GM13977 (cell line): ENCODE results near the gene TSPAN7.

Experiments
- DNase-seq: peaks from one replicate; pipeline ENCODE4 v3.0.0; 2012; ENCODE audit warnings: low spot score
- in situ Hi-C: fragments of 300-500 bp; cut with MboI; formaldehyde crosslinking; loops from one replicate; pipeline ENCODE4 v1.12.0; 2022; ENCODE audit warnings: low sequenced_read_pairs, low pct_unique_long_range_greater_than_20kb, mixed read lengths, inconsistent platforms; ENCODE audit not compliant: unreplicated experiment
- TF ChIP-seq, protein P1 (sequence below): IDR thresholded peaks from 2 replicates; pipeline ENCODE4 v1.5.1; 2012; ENCODE audit warnings: mild to moderate bottlenecking, control low read depth; ENCODE audit not compliant: insufficient read depth; ENCODE audit errors: extremely low read depth, missing control alignments

TSPAN7 gene

DNA sequence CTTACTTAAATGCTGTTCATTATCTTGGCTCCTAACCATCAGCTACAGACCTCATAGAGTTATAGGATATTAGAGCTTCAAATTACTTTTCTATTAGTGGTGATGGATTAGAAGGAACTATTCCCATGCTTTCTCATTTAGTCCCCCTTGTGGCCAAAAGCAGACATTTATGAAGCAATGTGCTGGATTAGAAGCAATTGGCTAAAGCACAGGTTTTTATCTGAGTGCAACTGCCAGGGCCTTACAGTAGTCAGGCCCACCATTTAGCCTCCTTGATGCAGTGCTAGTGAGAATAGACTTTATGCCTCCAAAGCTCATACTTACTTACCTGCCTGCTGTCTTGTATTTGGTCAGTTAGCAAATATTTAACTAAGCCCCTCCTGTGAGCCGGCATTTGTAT is 93.0 kb downstream of the TSPAN7 start:
- TF ChIP-seq, protein P1, sequence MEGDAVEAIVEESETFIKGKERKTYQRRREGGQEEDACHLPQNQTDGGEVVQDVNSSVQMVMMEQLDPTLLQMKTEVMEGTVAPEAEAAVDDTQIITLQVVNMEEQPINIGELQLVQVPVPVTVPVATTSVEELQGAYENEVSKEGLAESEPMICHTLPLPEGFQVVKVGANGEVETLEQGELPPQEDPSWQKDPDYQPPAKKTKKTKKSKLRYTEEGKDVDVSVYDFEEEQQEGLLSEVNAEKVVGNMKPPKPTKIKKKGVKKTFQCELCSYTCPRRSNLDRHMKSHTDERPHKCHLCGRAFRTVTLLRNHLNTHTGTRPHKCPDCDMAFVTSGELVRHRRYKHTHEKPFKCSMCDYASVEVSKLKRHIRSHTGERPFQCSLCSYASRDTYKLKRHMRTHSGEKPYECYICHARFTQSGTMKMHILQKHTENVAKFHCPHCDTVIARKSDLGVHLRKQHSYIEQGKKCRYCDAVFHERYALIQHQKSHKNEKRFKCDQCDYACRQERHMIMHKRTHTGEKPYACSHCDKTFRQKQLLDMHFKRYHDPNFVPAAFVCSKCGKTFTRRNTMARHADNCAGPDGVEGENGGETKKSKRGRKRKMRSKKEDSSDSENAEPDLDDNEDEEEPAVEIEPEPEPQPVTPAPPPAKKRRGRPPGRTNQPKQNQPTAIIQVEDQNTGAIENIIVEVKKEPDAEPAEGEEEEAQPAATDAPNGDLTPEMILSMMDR, result no peak
- in situ Hi-C loops, result no loop called here
- no peak for DNase-seq

DNA sequence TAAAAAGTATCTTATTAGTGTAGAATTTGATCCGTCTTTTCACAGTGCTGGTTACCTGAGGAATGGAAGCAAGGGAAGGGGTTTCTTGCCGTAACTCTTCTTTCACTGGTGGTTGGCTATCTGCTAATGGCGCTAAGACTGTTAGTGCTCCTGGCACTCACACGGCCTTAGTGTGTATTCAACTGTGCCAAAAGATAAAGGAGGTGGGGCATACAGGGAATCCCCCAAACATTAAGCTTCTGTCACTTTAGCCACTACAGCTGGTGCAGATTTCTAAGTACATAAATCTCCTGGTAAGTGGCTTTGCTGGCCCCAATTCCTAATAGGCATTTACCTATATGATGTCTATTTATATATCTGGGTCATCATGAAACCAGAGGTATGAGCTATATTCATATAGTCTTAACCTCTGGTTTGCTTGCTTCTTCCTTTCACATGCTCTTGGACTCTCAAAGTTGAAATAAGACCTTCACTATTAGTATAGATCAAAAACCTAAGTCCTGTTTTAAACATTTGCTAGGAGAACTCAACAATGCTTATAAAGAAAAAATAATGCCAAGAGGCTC is 95.1 kb downstream of the TSPAN7 start:
- DNase-seq, result no peak

DNA sequence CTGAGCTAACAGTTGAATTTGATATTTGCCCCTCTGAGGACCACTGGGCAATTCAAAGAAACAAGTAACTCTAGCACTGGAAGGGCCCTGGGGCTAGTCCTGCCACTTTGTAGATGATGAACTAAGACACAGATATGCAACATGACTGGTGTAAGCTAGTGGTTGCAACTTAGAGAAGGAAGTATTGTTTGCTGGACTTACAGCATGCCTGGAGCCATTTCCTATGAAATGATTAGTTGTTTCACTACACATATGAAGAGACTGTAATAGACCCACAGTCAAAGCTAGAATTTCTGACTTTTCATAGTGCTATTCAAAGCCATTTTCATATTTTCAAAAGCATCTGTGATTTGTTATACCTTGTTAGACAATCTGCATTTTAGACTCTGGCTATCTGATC is 96.2 kb downstream of the TSPAN7 start:
- in situ Hi-C loops, result no loop called here
- TF ChIP-seq, protein P1, result no peak
- no peak for DNase-seq

More for the DNA sequence above, 95.1 kb downstream of the TSPAN7 start:
- TF ChIP-seq, protein P1, result no peak
- in situ Hi-C loops, result no loop called here

DNA sequence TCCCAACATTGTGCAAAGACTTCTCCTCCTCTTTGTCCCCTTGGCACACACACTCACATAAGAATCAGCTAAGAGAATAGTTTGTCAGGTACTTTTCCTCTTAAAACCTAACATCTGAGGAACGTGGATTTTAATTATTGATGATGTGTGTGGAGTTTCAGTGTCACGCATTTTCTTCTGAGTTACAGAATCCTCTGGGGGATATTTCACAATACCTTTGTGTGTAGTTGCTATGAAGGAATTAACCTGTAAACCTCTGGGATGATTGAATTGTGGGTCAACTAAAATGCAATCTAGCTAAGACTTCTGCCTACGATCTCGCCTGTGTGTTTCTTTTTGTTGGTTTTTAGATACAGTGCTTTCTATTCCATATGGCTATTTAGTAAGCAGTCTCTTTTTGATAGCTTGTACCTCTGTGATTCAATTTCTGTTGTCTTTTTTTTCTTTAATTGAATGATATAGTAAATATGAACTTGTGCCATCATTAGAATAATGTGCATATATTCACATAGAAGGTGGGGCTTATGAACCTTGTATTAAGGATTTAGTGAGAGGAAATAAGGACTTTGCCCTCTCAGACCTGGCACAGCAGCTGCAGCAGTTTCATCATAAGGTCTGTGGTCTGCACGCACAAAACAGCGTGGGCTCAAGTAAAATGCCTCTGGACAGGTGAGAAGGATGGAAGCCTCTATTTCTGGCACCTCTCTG is 99.2 kb downstream of the TSPAN7 start:
- no peak for DNase-seq
- in situ Hi-C loops, result no loop called here
- TF ChIP-seq, protein P1, result no peak

DNA sequence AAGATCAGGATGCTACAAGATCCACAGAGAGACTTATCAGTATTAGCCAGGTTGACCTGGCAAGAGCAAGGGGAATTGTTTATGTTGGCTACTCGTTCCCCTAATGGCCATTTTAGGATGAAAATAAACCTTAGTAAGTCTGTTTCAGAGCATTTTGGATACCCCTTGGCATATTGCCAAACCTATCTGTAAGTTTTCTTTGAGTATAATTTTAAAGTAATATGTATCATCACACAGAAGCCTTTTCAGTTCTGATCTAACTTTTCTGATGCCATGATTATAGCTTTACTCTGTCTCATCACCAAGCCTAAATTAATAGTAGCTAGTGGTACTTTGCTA is 99.7 kb downstream of the TSPAN7 start:
- no peak for DNase-seq
- in situ Hi-C loops, result no loop called here
- TF ChIP-seq, protein P1, result no peak

DNA sequence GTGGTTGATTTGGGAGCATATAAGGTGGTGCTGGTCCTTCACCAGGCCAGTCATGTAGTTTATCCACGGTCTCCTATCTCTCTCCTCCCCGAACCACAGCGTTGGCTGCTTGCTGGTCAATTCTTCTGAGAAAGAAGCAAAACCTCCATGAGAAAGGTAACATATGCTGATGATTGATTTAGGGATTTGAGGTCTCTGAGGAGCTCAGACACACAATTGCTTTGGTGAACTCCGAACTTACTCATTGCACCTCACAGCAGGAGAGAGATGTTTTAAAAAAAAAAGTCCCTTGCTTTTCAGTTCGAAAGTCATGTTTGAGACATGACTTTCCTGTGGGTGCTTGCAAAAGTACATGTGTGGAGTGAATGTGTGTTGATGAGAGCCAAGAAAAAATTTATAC is 100.2 kb downstream of the TSPAN7 start:
- in situ Hi-C loops, result no loop called here
- TF ChIP-seq, protein P1, result no peak
- no peak for DNase-seq
